CD4-positive, CD25-positive, alpha-beta regulatory T cell (primary cell): ENCODE measurements around the gene MPPE1. TPM values are rescaled to one million over a fixed set of nuclear protein-coding genes. Genes with fewer than 3 reads are reported as not detected.
A peak's percentile ranks its signal among the peaks of the same experiment; 100 is the strongest.

ENCODE experiments used
- ATAC-seq, 2 donors: fragments of 150-1000 bp; cut with Tn5 transposase; one replicate each; pipeline ENCODE4 v1.10.0; 2021; ENCODE audit warnings: low read depth in 2 of 2, moderate number of reproducible peaks in 2 of 2, moderate library complexity in 1 of 2
- DNase-seq, 3 donors: peaks; one replicate each; pipeline versions ENCODE4 v3.0.0 to v3.0.0-alpha.2; 2012 to 2022; ENCODE audit warnings: mixed read lengths in 1 of 3
- H3K27ac ChIP-seq: one replicate; pipeline ENCODE4 v1.7.0; 2013; ENCODE audit warnings: mild to moderate bottlenecking, low read length; ENCODE audit not compliant: insufficient read depth, poor library complexity, severe bottlenecking
- H3K27me3 ChIP-seq: one replicate; pipeline ENCODE4 v1.7.0; 2013; ENCODE audit warnings: low read length; ENCODE audit not compliant: control insufficient read depth, insufficient read depth
- H3K36me3 ChIP-seq: one replicate; pipeline ENCODE4 v1.7.0; 2013; ENCODE audit warnings: mild to moderate bottlenecking, low read length, moderate library complexity; ENCODE audit not compliant: control insufficient read depth, insufficient read depth
- H3K4me1 ChIP-seq: 2 replicates; pipeline ENCODE4 v1.7.0; 2013; ENCODE audit warnings: mild to moderate bottlenecking, low read length; ENCODE audit not compliant: insufficient read depth, control insufficient read depth, poor library complexity, severe bottlenecking
- H3K4me3 ChIP-seq: one replicate; pipeline ENCODE4 v1.7.0; 2013; ENCODE audit warnings: low read depth, mild to moderate bottlenecking, low read length, moderate library complexity
- H3K9me3 ChIP-seq, 2 experiments: 1 replicate in 1 of 2; 2 replicates in 1 of 2; pipeline ENCODE4 v1.7.0; 2013; ENCODE audit warnings: low read length in 2 of 2, mild to moderate bottlenecking in 1 of 2, moderate library complexity in 1 of 2; ENCODE audit not compliant: control insufficient read depth in 2 of 2
- H3K27ac Mint-ChIP-seq, 3 donors: one replicate each; pipeline ENCODE4 v1.8.0; 2020 to 2022; ENCODE audit warnings: mild to moderate bottlenecking in 3 of 3, mixed read lengths in 3 of 3, moderate library complexity in 2 of 3
- H3K27me3 Mint-ChIP-seq: one replicate; pipeline ENCODE4 v1.8.0; 2022; ENCODE audit warnings: mild to moderate bottlenecking, mixed read lengths
- H3K36me3 Mint-ChIP-seq: one replicate; pipeline ENCODE4 v1.8.0; 2020; ENCODE audit warnings: mixed read lengths
- H3K4me1 Mint-ChIP-seq, 4 donors: one replicate each; pipeline ENCODE4 v1.8.0; 2020 to 2022; ENCODE audit warnings: mixed read lengths in 4 of 4, mild to moderate bottlenecking in 1 of 4
- H3K4me3 Mint-ChIP-seq, 4 donors: one replicate each; pipeline ENCODE4 v1.8.0; 2020 to 2022; ENCODE audit warnings: mild to moderate bottlenecking in 4 of 4, mixed read lengths in 4 of 4, moderate library complexity in 3 of 4
- H3K9me3 Mint-ChIP-seq, 7 donors: one replicate each; pipeline ENCODE4 v1.8.0; 2020 to 2022; ENCODE audit warnings: mixed read lengths in 7 of 7, mild to moderate bottlenecking in 3 of 7, moderate library complexity in 2 of 7
- polyA plus RNA-seq, 4 donors: library from polyadenylated mRNA; unstranded; fragments of 300-500 nt; fragmentation: Illumina TruSeq; gene quantifications; one replicate each; pipeline ENCODE4 v1.2.3, GENCODE V29; 2021
- total RNA-seq: library from RNA; stranded (reverse); gene quantifications from one replicate; pipeline ENCODE4 v1.2.3, GENCODE V29; 2022

MPPE1 gene
- total and polyA plus RNA-seq, 5 donors from 2014 or later, result 40.9 to 97.4 (median 59.6) TPM

- no peaks in the 10 kb centered on the region for H3K27me3 Mint-ChIP-seq
- Histone ChIP-seq H3K36me3 (peaks cover 7% of the 10 kb centered on the region), H3K4me3 (peak overlapping the region; percentile 78), H3K27ac (no peak overlapping the region), H3K27me3 (no peaks in the 10 kb centered on the region), H3K4me1 (peaks cover 20% of the 10 kb centered on the region), H3K9me3 (no peaks in the 10 kb centered on the region)
- peak overlapping the region in 1 of 3 donors; percentile 95 for H3K27ac Mint-ChIP-seq
- no peaks in the 10 kb centered on the region for H3K9me3 Mint-ChIP-seq
- DNase-seq, result peak in 1 of 3 donors; percentile 15
- peaks cover 12 to 34% (median 21%) of the 10 kb centered on the region in 4 donors for H3K4me1 Mint-ChIP-seq
- peaks cover 4% of the 10 kb centered on the region for H3K36me3 Mint-ChIP-seq
- ATAC-seq, result no peak
- peak overlapping the region; percentile 90 to 98 (median 94) for H3K4me3 Mint-ChIP-seq
These were observed 1.5 kb upstream of the MPPE1 start for GRCh38 chr18:11909591-11910026.

- H3K9me3 Mint-ChIP-seq, result no peaks in the 10 kb centered on the region
- H3K27me3 Mint-ChIP-seq, result no peaks in the 10 kb centered on the region
- peak in 1 of 3 donors; percentile 52 for DNase-seq
- peaks cover 4% of the 10 kb centered on the region for H3K36me3 Mint-ChIP-seq
- Histone ChIP-seq H3K4me1 (peaks cover 20% of the 10 kb centered on the region), H3K9me3 (no peaks in the 10 kb centered on the region), H3K27me3 (no peaks in the 10 kb centered on the region), H3K27ac (peak overlapping the region; percentile 92), H3K4me3 (peak overlapping the region; percentile 78), H3K36me3 (peaks cover 10% of the 10 kb centered on the region)
- no peak for ATAC-seq
- H3K27ac Mint-ChIP-seq, result peak overlapping the region; percentile 91 to 95 (median 91)
- H3K4me3 Mint-ChIP-seq, result peak overlapping the region; percentile 90 to 98 (median 94)
- peaks cover 11 to 34% (median 20%) of the 10 kb centered on the region in 4 donors for H3K4me1 Mint-ChIP-seq
These were observed 941 bp upstream of the MPPE1 start for GRCh38 chr18:11909061-11909455.

GRCh38 chr18:11906926-11907874 lies 917 bp downstream of the MPPE1 start:
- Histone ChIP-seq H3K4me3 (peak overlapping the region; percentile 93), H3K36me3 (peaks cover 18% of the 10 kb centered on the region), H3K27me3 (no peaks in the 10 kb centered on the region), H3K4me1 (peaks cover 20% of the 10 kb centered on the region), H3K9me3 (no peaks in the 10 kb centered on the region), H3K27ac (peak overlapping the region; percentile 47)
- H3K27ac Mint-ChIP-seq, result peak overlapping the region; percentile 95 to 96 (median 95)
- no peaks in the 10 kb centered on the region for H3K27me3 Mint-ChIP-seq
- no peak for ATAC-seq
- H3K4me3 Mint-ChIP-seq, result peak overlapping the region; percentile 94 to 98 (median 96)
- H3K36me3 Mint-ChIP-seq, result peaks cover 9% of the 10 kb centered on the region
- H3K9me3 Mint-ChIP-seq, result no peaks in the 10 kb centered on the region
- peaks cover 16 to 38% (median 26%) of the 10 kb centered on the region in 4 donors for H3K4me1 Mint-ChIP-seq
- DNase-seq, result no peak

- Mint-ChIP-seq H3K4me1 (peaks cover 16 to 43% (median 29%) of the 10 kb centered on the region in 4 donors), H3K36me3 (peaks cover 15% of the 10 kb centered on the region), H3K9me3 (no peaks in the 10 kb centered on the region), H3K27ac (peak overlapping the region; percentile 46 to 56 (median 56)), H3K27me3 (no peaks in the 10 kb centered on the region), H3K4me3 (peak overlapping the region; percentile 53 to 79 (median 58))
- ATAC-seq (no peak), DNase-seq (peak in 1 of 3 donors; percentile 34)
- H3K36me3 ChIP-seq, result peaks cover 24% of the 10 kb centered on the region
- H3K4me1 ChIP-seq, result peaks cover 20% of the 10 kb centered on the region
- H3K27me3 ChIP-seq, result no peaks in the 10 kb centered on the region
- H3K9me3 ChIP-seq, result no peaks in the 10 kb centered on the region
- H3K4me3 ChIP-seq, result no peak overlapping the region
- peak overlapping the region; percentile 33 for H3K27ac ChIP-seq
These were observed 1.9 kb downstream of the MPPE1 start for GRCh38 chr18:11906176-11906575.

DNA sequence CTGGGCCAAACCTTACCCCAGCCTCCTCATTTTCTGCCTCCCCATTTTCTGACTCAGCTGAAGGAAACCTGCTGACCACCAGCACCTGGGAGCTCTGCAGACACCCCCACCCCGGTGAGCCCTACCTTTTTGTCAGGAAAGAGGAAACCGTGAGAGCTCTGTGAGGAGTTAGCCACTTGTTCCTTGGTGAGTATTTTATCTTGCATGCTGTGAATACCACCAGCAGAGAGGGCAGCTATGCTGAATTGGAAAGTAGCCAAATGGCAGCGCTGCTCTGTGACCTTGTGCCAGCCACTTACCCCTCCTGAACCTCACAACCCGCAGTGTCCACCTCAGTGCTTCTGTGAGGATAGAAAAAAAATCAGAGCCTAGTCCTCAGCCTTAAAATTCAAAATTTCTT lies 2.5 kb downstream of the MPPE1 start:
- DNase-seq, result no peak
- H3K4me1 ChIP-seq, result peaks cover 20% of the 10 kb centered on the region
- no peaks in the 10 kb centered on the region for H3K9me3 Mint-ChIP-seq
- peak overlapping the region in 3 of 4 donors; percentile 52 to 79 (median 53) for H3K4me3 Mint-ChIP-seq
- H3K9me3 ChIP-seq, result no peaks in the 10 kb centered on the region
- peaks cover 16 to 43% (median 29%) of the 10 kb centered on the region in 4 donors for H3K4me1 Mint-ChIP-seq
- H3K27ac Mint-ChIP-seq, result peak overlapping the region; percentile 46 to 56 (median 56)
- no peaks in the 10 kb centered on the region for H3K27me3 ChIP-seq
- H3K27me3 Mint-ChIP-seq, result no peaks in the 10 kb centered on the region
- H3K4me3 ChIP-seq, result no peak overlapping the region
- no peak for ATAC-seq
- peak overlapping the region; percentile 33 for H3K27ac ChIP-seq
- peaks cover 15% of the 10 kb centered on the region for H3K36me3 Mint-ChIP-seq
- peaks cover 26% of the 10 kb centered on the region for H3K36me3 ChIP-seq

- Histone ChIP-seq H3K9me3 (no peaks in the 10 kb centered on the region), H3K27ac (no peak overlapping the region), H3K36me3 (peaks cover 38% of the 10 kb centered on the region), H3K4me1 (peaks cover 10% of the 10 kb centered on the region), H3K4me3 (no peak overlapping the region), H3K27me3 (no peaks in the 10 kb centered on the region)
- Mint-ChIP-seq H3K36me3 (peaks cover 22% of the 10 kb centered on the region), H3K4me3 (peak overlapping the region in 1 of 4 donors; percentile 4), H3K4me1 (peaks cover 10 to 35% (median 26%) of the 10 kb centered on the region in 4 donors), H3K9me3 (no peaks in the 10 kb centered on the region), H3K27me3 (no peaks in the 10 kb centered on the region), H3K27ac (peak overlapping the region in 2 of 3 donors; percentile 15 to 21)
- no peak for DNase-seq
- no peak for ATAC-seq
These were observed 5.4 kb downstream of the MPPE1 start for GRCh38 chr18:11902522-11903292.

DNA sequence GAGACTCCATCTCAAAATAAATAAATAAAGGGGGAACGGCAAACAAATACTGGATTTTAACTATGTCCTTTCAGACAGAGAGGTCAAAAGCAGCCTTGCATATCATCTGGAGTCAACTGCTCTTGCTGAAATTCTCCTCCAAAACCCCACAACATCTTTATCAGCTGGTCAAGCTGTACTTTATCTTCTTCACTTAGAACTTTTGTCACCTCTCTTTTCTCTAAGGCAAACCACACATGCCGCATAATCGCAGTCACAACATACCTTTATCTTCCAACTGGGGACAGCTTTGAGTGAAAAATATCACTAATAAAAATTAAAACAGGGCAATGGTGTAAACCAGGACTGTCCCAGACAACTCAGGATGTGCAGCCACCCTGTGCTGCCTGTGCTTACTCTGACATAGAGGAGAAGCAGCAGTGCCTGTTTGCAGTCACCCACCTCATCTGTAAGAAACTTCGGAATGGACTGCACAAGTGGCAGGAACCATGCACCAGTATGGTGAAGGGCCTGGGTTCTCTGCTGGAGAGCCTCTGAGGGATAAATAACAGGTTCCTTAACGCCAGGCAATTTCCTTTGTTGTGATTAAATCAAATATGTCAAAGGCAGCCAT lies 6.2 kb downstream of the MPPE1 start:
- Histone ChIP-seq H3K4me3 (no peak overlapping the region), H3K36me3 (peaks cover 38% of the 10 kb centered on the region), H3K27me3 (no peaks in the 10 kb centered on the region), H3K4me1 (peaks cover 2% of the 10 kb centered on the region), H3K9me3 (no peaks in the 10 kb centered on the region), H3K27ac (no peak overlapping the region)
- ATAC-seq, result no peak
- H3K4me3 Mint-ChIP-seq, result peak overlapping the region in 1 of 4 donors; percentile 4
- H3K9me3 Mint-ChIP-seq, result no peaks in the 10 kb centered on the region
- H3K27ac Mint-ChIP-seq, result peak overlapping the region in 2 of 3 donors; percentile 21 to 56
- DNase-seq, result no peak
- H3K36me3 Mint-ChIP-seq, result peaks cover 28% of the 10 kb centered on the region
- peaks cover 10 to 27% (median 20%) of the 10 kb centered on the region in 4 donors for H3K4me1 Mint-ChIP-seq
- no peaks in the 10 kb centered on the region for H3K27me3 Mint-ChIP-seq
